ENCODE measurements around the gene CYP3A5.

DNA sequence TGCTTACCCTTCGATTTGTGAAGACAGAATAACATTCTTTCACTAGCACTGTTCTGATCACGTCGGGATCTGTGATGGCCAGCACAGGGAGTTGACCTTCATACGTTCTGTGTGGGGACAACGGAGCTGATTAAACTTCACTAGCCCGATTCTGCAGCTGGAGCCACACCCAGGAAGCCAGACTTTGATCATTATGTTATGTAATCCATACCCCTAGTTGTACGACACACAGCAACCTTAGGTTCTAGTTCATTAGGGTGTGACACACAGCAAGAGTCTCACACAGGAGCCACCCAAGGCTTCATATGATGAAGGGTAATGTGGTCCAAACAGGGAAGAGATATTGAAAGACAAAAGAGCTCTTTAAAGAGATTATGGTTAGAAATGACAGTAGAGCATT is 7.2 kb downstream of the CYP3A5 start:
- TF ChIP-seq, protein P1, sequence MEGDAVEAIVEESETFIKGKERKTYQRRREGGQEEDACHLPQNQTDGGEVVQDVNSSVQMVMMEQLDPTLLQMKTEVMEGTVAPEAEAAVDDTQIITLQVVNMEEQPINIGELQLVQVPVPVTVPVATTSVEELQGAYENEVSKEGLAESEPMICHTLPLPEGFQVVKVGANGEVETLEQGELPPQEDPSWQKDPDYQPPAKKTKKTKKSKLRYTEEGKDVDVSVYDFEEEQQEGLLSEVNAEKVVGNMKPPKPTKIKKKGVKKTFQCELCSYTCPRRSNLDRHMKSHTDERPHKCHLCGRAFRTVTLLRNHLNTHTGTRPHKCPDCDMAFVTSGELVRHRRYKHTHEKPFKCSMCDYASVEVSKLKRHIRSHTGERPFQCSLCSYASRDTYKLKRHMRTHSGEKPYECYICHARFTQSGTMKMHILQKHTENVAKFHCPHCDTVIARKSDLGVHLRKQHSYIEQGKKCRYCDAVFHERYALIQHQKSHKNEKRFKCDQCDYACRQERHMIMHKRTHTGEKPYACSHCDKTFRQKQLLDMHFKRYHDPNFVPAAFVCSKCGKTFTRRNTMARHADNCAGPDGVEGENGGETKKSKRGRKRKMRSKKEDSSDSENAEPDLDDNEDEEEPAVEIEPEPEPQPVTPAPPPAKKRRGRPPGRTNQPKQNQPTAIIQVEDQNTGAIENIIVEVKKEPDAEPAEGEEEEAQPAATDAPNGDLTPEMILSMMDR (IDR thresholded peaks at IDR 0.05; ENCODE audit: borderline replicate concordance, extremely low read depth, low read length, poor library complexity, severe bottlenecking) = no peak
- no peak for TF ChIP-seq EZH2 (IDR thresholded peaks at IDR 0.05; ENCODE audit: borderline replicate concordance, low read depth, low read length, severe bottlenecking)
